ENCODE data around the gene ABHD13. TPM values are rescaled to one million over a fixed set of nuclear protein-coding genes. Genes with fewer than 3 reads are reported as not detected.
"Not testable (repeated sequence)": the region's sequence is repeated elsewhere in the genome, so short reads cannot be mapped to it uniquely, and the experiment has no call there.

Gene ABHD13
- polyA plus RNA-seq, 4 donors, result 12.7 to 16.7 (median 16.1) TPM

- no peak for DNase-seq (ENCODE audit: low read depth in 4 of 4, low spot score in 2 of 4)
Observed at GRCh38 chr13:108223687-108224503, 5.7 kb downstream of the ABHD13 start.

GRCh38 chr13:108225440-108225839 is 7.2 kb downstream of the ABHD13 start:
- DNase-seq (ENCODE audit: low read depth in 4 of 4, low spot score in 2 of 4), result no peak

GRCh38 chr13:108226184-108226583 is 8.0 kb downstream of the ABHD13 start:
- no peak for DNase-seq (ENCODE audit: low read depth in 4 of 4, low spot score in 2 of 4)

DNA sequence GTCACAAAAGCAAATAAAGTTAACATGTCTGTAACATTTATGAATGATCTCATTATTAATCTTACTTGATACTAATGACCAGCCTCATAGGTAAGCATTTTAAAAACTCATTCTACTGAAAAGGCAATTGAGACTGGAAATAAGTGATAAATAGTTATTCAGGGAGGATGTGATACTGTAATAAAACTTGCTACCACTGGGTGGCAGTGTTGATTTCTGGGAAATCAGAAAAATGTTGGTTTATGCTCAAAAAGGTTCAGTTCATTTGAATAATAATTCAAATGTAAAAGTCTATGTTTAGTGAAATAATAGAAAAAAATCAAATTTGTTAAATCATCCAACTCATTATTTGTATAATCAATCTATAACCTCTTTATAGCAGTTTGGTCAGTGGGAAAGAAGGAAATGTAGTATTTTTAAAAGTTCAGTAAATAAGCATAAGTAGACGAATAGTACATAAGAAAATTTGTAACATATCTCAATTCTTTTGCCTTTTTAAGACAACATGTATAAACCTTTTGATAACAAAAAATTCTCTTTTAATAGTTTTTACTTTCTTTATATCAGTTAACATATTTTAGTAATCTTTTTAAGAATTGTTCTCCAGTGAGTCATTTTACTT is 9.6 kb downstream of the ABHD13 start:
- DNase-seq (ENCODE audit: low read depth in 4 of 4, low spot score in 2 of 4), result peak in 2 of 4 donors; percentile 8 to 19

- no peak for DNase-seq (ENCODE audit: low read depth in 4 of 4, low spot score in 2 of 4)
Observed at GRCh38 chr13:108230377-108230776, 12.2 kb downstream of the ABHD13 start.

DNA sequence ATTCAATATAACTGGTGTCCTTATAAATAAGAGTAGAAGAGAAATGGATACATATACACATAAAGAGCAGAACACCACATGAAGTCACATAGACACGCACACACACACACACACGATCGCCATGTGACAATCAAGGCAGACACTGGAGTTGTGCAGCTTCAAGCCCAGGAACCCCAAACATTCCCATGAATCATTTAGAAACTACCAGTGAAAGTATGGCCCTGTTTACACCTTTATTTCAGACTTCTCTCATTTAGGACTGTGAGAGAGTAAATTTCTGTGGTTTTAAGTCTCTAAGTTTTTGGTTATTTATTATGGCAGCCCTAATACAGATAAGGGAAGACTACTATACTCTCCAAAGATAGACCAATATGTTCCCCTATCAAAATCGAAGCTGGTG is 31.0 kb downstream of the ABHD13 start:
- no peak for DNase-seq (ENCODE audit: low read depth in 4 of 4, low spot score in 2 of 4)

DNA sequence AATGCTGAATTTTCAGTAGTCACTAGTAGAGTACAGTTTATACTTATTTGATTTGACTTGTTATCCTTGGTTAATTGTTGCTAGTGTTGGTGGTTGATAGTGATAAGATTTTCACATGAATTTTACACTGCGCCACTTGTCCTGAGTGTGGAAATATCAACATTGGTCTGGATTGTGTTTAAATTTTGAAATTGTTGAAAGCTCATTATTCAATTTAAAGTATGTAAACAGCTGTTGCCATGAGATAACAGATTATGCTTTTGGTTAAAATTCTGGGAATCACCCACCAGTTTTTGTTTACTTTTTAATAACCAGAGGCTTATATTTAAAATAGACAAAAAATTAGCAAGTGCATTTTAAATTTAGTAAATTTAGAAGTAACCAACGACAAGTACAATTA is 39.1 kb downstream of the ABHD13 start:
- DNase-seq (ENCODE audit: low read depth in 4 of 4, low spot score in 2 of 4), result no peak

GRCh38 chr13:108263621-108264355 is 45.6 kb downstream of the ABHD13 start:
- DNase-seq (ENCODE audit: low read depth in 4 of 4, low spot score in 2 of 4), result no peak

DNA sequence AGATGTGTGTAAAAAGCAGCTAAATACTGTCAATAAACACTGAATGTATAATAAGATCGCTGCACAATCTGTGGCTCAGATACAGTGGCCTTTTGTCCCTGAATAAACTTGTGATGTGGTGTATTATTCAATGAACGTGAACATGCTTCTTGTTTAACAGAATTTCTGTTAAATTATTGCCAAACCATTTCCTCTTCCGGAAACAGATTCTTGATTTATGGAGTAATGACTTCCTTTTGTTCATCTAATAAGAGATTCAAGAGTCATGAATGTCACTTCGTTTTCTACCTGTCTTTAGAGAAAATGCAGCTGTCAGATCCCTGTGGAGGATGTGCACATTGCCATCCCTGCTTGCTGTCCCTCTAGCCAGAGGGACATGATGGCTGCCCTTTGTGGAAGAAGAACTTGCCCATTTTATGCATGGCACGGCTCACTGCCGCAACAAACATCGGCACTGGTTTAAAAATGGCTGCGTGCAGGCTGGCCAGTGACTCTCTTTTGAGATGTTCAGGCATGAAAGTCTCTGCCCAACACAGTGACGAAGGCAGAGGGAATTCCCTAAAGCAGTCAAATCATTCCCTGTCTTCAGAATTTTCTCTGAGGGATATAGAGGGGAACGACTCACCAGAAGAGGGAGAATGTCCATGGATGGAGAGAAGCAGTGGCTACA is 48.3 kb downstream of the ABHD13 start:
- no peak for DNase-seq (ENCODE audit: low read depth in 4 of 4, low spot score in 2 of 4)

DNA sequence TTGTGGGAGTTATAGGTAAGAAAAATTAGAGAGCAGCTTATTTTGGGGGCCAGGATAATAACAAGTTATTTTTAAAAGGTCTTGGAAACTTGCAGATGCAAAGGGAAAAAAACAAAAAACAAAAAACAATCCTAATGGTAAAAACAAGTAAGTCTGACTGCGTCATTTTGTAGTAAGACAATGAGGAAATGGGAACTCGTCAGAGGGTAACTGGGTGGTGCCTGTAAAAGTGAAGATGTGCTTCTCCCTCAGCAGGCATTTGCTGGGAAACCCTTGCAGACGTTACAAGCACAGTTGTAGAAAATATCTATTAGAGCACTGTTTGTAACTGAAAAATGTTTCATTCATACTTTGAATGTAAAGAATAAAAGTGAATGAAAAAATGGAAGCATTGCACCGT is 49.2 kb downstream of the ABHD13 start:
- no peak for DNase-seq (ENCODE audit: low read depth in 4 of 4, low spot score in 2 of 4)

- not testable (repeated sequence) for DNase-seq (ENCODE audit: low read depth in 4 of 4, low spot score in 2 of 4)
Observed at GRCh38 chr13:108267855-108268254, 49.7 kb downstream of the ABHD13 start.

DNA sequence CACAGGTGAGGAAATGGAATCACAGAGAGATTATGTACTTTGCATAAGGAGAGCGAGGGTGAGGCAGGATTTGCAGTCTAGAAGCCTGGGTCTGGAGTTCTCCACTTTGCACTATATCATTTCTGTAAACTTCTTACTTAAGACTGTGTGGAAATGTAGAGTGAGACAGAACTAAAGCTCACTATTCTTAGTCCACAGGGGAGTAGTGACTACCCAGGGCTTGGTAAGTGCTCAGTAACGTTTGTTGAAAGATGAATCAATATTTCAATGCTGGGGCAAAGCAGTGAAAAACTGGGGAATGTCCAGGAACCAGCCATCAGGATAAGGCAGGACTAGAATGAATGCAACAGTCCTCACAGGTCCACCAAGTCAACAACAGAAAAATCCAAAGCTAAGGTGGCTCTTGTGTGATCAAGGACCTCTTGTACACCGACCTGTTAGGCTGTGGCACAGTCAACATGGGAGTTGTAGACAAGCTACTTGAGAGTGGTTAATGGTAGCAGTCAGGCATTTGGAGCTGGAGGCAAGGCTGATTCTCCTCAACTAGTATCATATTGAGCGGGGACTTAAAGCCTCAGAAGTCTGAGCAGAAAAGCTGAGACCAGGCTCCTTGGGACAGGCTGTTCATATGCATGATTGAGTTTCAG is 50.4 kb downstream of the ABHD13 start:
- DNase-seq (ENCODE audit: low read depth in 4 of 4, low spot score in 2 of 4), result no peak

DNA sequence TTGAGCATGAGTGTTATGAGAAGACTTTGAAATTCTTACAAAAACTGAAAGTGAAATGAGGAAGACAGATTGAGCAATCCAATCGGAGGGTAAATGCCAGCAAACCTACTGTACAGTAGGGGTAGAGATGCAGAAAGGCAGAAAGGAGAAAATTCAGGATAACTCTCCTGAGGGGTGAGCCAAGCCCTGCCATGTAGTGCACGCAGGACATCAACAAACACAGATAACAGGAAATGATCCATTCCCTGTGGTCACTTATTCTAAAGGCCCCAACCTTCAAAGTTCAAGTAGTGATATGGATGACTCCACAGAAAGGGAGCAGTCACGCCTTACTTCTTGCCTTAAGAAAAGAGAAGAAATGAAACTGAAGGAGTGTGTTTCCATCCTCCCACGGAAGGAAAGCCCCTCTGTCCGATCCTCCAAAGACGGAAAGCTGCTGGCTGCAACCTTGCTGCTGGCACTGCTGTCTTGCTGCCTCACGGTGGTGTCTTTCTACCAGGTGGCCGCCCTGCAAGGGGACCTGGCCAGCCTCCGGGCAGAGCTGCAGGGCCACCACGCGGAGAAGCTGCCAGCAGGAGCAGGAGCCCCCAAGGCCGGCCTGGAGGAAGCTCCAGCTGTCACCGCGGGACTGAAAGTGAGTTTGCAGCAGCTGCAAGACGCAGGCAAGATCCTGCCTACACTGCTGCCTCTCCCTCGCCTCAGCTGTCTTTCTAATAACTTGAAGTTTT is 51.6 kb downstream of the ABHD13 start, which contains the start of gene TNFSF13B:
Gene TNFSF13B, plus strand, starts transcription at position 118 of the 728 bp plus-strand sequence. Its CDS starts 178 bp downstream, at position 296.
- DNase-seq (ENCODE audit: low read depth in 4 of 4, low spot score in 2 of 4), result peak in 1 of 4 donors; percentile 13

GRCh38 chr13:108270442-108270841 is 52.2 kb downstream of the ABHD13 start:
- no peak for DNase-seq (ENCODE audit: low read depth in 4 of 4, low spot score in 2 of 4)

- DNase-seq (ENCODE audit: low read depth in 4 of 4, low spot score in 2 of 4), result no peak
Observed at GRCh38 chr13:108272333-108272732, 54.1 kb downstream of the ABHD13 start.

- DNase-seq (ENCODE audit: low read depth in 4 of 4, low spot score in 2 of 4), result no peak
Observed at GRCh38 chr13:108273429-108274118, 55.4 kb downstream of the ABHD13 start.

DNA sequence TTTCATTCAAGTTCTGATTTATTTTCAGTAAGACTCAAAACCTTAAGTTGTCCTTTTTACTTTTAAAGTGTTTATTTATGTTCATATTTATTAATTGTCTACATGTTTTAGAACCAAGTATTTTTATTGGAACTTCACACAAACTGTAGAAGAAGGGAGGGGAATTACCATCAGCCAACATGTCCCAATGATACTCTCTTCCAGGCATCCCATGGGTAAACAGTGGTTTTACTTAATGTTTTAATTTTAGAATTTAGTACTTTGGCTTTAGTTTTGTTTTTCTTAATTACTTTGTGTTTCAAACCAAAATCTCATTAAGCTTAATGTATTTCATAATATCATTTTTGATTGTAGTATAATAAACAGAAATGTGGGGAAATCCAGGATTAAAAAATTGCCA is 56.5 kb downstream of the ABHD13 start:
- no peak for DNase-seq (ENCODE audit: low read depth in 4 of 4, low spot score in 2 of 4)

GRCh38 chr13:108276060-108276459 is 57.9 kb downstream of the ABHD13 start:
- DNase-seq (ENCODE audit: low read depth in 4 of 4, low spot score in 2 of 4), result no peak

DNA sequence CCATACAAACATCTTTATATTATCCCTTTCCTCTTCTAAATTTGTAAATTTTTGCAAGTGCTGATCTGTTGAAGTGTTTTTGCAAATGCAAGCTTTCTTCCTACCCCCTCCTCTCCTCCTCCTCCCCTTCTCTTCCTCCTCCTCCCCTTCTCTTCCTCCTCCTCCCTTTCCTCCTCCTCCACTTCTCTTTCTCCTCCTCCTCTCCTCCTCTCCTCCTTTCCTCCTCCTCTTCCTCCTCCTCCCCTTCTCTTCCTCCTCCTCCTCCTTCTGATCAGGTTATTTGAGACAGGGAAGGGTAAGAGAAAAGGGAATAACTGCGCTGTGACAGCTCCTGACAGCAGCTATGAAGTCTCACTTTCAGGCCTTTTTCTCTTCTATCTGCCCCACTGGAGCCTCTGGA is 60.3 kb downstream of the ABHD13 start:
- no peak for DNase-seq (ENCODE audit: low read depth in 4 of 4, low spot score in 2 of 4)
